ENCODE data around the gene EPSTI1.
A peak's percentile ranks its signal among the peaks of the same experiment; 100 is the strongest.

Gene EPSTI1

DNA sequence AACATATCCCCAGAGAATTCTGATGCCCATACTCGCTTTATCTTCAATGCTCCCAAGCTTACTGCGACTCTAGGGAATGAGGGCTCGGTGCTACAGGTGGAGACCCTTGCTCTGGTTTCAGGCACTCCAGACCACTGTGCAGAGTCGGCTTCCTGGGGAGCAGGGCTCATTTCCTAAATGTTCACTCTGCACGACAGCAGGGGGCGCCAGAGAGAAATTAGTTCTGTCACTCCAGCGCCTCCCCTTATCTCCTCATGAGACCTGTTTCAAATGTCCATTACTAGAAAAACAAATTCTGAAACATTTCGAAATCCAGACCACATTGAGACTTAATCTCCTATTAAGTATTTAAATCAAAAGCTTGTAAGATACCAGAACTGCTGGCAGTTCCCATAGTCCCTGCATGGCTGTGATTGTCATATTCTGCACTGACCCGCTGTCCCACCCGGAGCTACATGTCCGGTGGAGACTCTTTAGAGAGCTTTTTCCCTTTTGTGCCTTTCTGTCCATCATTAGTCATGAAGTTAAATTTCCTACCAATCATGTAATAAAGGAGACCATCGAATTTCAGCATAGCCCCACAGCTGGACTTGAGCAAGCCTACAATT, 22.4 kb downstream of the EPSTI1 start:
- peak; percentile 9 for DNase-seq

DNA sequence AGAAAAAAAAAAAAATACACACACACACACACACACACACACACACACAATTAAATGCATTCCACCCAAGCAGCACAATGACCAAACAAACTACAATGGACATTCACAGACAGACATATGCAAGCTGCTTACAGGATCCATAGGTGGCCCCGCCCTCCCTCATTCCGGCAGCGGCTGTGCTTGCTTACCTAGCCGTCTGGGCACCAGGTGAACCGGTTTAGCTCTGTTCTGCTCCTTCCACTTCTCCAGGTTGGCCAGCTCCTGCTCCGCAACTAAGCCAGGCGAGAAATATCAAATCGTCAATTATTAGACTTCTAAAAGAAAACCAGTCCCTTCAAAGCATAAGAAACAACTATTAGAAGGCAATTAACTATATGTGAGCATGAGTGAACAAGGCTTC, 23.1 kb downstream of the EPSTI1 start:
- no peak for DNase-seq

DNA sequence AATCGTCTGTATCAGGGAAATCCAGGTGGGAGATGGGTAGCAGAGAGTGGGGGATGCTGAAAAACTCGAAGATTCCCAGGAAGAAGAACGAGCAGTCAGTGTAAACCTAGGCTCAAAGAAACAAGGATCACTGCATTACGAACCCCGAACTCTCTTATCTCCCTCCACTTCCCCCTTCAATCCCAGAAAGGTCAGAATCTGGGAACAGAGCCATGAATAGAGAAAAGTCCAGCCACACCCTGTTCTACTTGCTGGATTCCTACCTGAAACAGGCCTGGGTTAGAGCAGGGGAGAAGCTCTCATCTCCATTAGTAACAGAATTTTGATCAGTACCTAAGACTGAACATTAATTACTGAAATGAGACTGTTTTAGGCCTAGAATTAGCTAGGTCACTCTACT, 24.4 kb downstream of the EPSTI1 start:
- DNase-seq = no peak

DNA sequence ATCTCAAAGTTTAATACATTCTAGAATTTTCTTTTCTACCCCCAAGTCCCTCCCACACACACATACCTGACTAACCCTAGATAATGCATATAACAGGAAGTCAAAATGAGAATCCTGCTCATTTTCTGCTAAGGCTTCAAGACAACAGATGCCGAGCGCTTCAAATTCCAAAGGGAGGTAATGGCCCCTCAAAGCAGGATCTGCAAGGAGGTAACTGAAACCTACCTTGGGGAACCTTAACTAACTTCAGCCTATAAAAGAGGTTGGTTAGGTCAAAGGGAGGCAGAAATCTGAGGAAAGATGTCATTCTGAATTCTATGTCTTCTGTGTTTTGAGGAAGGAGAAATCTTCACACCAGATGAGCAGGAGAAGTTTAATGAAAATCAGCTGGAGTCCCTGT, 26.8 kb downstream of the EPSTI1 start:
- no peak for DNase-seq

DNA sequence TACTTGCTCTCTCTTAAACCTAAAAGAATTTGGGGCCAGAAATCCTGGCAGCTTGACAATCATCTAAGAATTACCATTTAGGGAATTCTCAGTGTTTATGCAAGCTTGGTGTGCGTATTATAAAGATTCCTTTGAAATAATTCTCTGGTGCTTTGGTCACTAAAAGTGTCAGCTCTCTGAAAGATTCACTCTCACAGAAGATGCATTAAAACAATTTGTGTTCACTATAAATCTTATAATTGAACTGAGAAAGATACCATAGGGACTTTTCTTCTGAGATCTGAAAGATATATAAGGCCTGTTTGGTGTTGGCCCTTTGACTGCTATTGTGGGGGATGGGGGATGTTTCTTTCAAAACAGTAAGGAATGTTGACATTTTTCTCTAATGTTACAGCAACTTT, 27.3 kb downstream of the EPSTI1 start:
- no peak for DNase-seq

DNA sequence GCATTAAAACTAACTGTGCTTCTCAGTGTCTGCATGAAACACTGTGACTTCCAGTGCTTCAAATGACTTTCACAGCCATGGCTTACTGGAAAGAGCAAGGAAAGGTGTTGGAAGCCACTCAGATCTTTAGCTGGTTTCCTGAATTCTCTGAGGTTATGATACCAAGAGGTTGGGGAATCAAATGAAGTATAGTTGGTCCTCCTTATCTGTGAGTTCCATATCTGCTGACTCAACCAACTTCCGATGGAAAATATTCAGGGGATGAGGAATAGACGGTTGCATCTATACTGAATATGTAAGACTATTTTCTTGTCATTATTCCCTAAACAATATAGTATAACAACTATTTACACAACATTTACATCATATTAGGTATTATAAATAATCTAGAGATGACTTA, 32.4 kb downstream of the EPSTI1 start:
- DNase-seq = no peak

DNA sequence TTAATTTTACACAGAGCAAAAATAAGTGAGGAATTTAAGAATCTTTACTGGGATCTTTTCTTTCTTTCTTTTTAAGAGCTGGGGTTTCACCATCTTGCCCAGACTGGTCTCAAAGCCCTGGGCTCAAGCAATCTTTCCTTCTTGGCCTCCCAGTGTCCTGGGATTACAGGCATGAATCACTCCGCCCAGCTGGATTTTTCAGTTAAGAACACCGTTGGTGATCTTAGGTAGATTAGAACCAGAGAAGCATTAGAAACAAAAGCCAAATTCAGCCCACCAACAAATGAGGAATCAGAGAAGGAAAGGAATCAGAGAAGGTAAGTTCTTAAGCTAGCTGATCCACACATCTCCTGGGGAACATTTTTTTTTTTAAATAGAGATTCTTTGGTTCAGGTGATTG, 34.2 kb downstream of the EPSTI1 start:
- no peak for DNase-seq

DNA sequence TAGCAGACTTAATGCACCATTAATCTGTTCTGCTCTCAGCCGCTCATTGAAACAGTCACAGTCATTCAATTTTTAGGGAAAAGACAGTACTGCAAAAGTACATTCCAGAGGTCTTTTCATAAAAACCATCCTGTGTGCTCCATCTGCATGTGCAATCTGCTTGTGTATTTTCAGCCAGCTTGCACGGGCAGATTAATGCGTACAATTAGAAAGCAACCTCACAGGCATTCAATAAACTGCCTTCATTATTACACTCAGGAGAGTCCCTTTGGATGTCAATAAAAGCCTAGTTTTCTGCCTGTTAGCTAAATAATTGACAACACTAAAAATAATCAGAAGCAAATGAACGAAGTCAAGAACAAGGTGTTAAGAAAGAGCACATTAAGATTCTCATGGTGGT, 41.9 kb downstream of the EPSTI1 start:
- no peak for DNase-seq

DNA sequence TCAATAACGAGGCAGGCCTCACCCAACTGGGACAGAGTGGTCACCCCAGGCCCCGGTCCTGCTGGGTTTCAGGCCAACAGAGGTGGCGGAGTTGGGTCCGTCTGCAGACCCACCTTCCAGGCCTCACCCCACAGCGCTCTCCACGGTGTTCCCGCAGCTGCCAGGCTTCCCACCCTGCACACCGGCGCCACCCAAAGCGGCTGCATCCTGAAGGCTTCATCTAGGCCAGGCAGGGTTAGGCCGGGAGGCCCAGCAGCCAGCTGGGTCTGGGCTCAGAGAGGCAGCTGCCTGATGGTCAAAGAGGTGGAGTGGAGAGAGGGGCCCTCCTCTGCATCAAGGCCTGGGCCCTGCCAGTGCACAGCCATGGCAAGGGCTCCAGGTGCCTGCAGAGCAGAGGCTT, 44.1 kb downstream of the EPSTI1 start:
- no peak for DNase-seq

DNA sequence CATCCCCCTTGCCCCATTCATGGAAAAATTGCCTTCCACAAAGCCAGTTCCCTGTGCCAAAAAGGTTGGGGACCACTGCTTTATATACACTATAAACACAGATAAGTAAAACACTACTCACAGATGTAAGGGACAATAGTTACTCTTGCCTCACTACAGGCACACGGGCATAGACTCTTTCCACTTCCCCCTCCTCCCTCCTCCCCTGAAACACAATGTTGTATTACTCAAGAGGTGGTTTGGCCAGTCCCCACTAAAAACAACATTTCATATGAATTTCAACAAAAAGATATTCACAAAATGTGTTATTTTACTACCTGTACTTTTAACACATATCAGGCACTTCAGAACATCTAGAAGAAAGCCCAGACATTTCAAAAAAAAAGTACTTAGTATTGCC, 45.1 kb downstream of the EPSTI1 start:
- DNase-seq = no peak

DNA sequence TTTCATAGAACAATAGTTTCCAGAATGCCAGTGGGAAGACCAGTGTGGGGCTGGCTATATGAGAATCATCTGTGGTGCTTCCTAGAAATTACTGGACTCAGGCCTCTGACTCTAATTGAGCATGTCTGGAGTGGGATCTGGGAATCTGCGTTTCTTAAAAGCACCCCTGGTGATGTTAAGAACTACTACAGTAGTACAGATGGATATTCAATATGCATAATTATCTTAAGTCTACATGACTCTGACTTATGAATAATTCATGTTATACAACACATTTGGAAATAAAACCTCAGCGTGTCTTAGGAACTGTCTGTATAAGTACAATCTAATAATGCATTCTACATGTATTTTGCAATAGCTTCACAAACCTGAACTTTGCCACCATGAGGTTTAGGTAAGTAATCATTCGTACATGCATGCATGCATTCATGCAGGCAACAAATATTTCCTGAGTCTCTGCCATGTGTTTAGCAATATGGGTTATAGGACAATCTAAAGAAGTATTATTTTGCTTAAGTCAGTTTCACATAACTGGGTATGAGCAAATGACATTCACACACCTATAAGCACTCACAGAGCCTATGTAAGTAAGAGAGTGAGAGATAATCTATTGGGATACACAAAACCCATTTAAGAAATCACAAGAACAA, 62.0 kb downstream of the EPSTI1 start:
- DNase-seq = no peak

DNA sequence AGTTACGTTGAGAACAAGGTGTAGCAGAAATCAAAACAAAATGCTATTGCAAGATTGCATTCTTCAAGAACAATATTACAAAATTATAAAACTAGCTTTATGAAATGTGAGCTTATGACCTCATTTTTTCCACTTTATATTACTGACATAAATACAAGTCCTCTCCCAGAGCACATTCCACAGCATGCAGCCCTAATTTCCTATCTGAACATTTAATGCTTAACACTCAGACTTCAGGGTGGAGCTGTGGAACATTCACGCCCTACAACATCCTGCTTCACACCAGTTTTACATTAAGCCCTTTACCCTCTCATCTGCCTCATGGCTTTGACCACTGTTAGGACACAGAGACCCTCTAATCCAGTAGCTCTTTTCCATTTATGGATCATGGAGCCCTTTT, 65.5 kb downstream of the EPSTI1 start:
- no peak for DNase-seq

DNA sequence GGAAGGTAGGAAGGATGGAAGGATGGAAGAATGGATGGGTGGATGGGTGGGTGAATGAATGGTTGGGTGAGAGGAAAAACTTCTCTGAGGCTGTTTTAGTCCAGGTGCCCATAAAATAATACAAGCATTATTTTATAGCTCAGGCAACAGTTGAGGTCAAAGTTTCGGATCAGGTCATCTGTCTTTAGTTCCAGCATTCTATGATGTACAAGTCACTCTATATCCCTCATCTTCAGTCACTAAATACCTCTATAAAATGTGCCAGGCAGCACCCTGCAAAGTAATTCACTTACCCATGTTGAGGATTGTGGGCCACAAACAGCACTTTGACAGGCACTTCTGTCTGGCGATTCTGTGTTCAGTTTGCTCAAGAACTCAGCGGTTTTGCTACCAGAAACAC, 66.0 kb downstream of the EPSTI1 start:
- no peak for DNase-seq

DNA sequence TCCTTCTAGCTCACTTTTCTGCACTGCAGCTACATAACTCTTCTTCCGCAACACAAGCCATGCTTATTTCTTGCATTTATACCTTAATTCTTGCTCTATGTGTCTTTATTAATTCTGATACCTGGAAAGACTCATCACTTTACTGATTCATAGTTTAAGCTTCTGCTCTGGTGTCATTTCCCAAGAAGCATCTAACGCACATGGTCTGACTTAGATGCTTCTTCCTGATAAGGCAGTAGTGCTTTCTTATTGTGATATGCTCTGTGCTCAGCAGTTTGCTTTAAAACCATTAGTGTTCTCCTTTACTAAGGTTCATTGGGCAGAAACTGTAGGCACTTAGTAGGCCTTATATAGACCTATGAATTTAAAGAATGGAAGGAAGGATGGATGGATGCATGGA, 66.4 kb downstream of the EPSTI1 start:
- DNase-seq = no peak

DNA sequence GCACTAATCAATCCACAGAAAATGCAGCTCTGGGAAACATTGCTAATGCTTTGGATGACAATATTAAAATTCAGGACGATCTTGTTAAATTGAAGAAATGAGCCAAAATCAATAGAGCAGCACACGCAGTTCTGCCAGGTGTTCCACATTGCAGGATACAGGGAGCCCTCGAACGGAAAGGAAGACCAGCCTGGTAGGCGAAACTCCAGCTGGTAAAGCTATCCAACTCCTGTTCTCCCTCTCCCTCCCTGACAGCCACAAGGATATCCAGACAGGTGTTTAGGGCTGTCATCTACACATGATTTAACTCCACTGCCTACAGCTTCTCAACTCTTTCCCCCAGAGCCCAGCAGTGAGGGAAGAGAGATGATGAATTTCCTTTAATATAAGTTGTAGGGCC, 67.7 kb downstream of the EPSTI1 start:
- DNase-seq = no peak

DNA sequence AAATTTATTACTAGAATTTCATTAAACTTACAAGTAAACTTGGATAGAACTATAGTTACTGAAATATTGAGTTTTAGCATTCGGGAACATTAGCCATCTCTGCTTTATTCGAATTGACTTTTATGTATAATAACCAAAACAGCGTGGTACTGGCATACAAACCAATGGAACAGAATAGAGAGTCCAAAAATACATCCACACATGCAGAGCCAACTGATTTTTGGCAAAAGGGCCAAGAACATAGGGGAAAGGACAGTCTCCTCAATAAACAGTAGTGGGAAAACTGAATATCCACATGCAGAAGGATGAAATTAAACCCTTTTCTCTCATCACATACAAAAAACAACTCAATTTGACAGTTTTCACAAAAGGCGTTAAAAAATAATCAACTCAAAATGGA, 84.3 kb downstream of the EPSTI1 start:
- DNase-seq = no peak

DNA sequence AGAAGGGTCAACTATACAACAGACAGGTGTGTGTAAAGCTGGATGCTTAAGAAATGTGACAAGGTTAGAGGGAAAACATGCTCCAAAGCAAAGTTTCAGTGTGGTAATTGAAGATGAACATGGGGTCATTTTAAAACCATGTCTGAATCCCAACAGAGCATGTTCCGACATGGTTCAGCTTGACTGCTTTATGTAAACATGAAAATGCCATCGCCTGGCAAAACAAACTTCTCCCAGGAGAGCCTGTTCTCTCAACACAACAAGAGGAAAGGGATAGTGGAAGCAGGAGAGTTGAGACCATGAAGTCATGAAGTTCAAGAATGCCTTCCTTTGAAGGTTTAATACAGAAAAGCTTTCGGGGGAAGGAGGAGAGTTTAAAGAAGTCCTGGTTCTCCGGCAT, 85.8 kb downstream of the EPSTI1 start:
- no peak for DNase-seq

DNA sequence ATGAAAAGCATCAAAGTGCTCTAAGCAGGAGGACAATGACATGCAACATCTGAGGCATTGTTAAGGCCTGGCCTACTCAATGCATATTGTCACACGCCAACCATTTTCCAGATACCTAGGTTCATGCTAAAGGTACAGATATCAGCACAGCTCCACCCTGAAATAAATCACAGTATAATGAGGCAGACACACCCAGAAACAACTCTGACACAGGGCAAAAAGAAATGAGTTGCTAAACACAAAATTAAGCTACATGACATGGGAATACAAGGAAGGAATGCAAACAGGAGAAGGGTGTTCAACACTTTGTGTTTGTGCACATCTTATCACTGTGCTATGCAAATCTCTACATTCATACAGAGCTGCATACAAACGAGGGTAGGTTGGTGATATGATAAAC, 86.5 kb downstream of the EPSTI1 start:
- DNase-seq = no peak

DNA sequence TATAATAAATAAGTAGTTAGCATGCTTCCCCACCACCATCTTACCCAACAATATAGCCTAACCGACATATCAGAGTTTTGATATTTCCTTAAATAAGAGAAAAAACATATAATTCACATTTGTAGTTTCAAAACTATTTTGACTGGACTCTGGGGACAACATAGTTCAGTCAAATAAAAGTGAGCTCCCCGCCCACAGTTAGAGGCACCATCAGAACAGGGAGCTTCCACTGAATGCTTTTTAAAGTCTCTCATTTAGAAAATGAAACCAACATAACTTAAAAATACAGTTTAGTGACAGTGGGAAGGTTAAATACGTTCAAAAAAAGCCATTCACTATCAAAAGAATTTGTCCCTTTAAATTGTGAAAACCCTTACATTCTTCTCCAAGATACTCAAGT, 92.8 kb downstream of the EPSTI1 start:
- DNase-seq = no peak

DNA sequence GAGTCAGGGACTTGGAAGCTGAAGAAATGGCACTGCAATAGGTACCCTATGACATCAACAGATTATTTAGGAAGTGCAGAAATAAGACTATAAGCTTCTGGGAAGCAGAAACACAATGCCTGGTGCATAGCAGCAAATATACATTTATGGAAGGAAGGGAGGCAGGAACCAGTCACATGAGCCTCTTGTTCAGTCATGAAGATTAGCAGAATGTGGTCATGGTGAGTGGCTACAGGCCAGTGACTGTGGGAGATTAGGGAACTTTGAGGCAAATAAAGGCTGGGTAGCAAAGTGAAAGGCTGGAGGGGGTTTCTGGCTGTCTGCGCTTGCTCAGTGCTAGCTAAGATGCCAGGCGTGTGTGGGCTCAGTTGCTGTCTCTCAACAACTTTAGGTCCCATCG, 96.3 kb downstream of the EPSTI1 start:
- DNase-seq = no peak

DNA sequence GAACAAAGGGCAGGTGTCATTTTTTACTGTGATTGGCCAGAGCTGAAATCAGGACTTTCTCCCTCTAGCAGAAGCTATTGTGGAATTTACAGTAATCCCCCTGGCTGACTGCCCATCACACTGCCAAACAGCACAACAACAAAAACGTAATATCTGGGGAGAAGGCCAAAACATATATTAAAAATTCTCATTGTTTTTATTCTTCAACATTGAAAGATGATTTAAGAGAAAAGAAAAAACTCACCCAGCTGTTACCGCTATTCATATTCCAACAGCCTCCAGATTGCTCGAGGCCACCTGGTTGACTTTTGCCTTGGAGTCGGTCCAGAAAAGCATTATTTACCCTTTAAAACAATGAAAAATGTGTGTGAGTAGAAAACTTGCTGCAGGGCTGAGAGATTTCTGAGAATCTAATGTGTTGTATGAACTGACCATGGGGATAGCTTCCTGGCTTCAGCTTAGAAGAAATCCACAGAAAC, 97.2 kb downstream of the EPSTI1 start:
- DNase-seq = no peak

DNA sequence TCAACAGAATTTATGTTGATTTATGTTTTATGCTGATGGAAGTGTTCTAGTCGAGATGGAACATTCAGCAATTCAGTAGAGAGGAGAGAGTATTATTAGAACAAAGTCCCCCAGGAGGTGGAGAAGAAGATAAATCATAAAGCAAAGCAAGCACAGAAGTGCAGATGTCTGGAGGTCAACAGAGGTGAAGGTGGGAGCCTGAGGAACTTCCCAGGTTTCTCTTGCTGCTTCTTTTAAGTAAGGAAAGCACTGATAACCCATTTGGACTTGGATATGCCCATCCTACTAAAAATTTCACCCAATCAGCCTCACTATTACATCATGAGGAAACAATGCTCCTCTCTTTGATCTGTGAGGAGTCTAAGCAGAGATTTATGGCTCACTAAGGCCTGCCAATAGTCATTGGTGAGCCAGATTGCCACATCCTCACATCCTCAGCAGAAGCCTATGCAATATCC, 98.8 kb downstream of the EPSTI1 start:
- DNase-seq = no peak

DNA sequence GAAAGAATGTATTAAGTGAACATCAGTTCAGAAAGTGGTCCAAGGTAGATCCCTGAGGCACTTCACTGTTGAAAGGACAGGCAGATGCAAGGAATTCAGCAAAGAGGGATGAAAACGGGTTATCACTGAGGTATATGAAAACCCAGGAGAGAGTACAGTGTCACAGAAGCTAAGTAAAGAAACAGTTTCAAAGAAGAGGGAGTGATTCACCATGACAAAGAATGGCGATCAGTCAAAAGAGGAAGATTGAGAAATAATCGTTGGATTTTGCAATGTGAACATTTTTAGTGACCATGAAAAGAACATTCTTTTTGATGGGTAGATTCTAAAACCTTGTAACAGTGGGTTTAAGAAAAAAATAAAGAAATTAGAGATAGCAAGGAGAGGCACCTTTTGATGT, 99.3 kb downstream of the EPSTI1 start:
- no peak for DNase-seq

DNA sequence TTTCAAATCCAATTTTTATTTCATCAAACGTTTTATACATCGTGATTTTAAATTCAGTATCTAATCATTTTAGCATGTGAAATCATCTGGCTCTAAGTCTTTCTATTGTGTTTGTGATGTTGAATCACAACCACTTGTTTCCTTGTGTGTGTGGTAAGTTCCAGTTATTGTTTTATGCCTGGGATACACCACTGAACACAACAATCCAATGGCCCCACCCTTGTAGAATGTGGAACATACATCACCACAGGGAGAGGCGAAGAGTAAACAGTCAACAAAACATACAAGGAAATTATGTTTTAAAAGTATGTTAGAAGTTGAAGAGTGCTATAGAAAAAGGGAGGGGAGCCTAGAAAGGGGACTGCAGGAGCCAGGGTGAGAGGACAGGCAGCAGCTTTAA, 100.5 kb downstream of the EPSTI1 start:
- DNase-seq = no peak

DNA sequence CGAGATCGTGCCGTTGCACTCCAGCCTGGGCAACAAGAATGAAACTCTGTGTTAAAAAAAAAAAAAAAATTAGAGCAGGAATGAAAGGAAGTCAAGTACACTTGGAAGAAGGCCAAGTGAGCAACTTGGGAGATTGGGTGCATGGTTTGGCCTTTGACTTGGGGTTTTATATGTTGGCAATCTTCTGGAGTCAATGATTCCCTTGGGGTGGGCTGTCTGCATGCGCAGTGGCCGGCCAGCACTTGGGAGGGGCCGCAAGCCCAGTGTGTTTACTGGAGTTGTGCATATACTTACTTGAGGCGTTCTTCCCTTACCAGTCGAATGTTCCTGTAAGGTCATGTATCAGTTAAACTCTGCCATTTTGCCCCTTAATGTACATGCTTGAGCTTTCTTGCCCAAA, 106.7 kb downstream of the EPSTI1 start:
- no peak for DNase-seq

Data from GF-D8 (cell line).